GM12873 (cell line): ENCODE results near the gene SRP68.

Experiments
- CTCF ChIP-seq: IDR thresholded peaks from 2 replicates; pipeline ENCODE4 v1.5.1; 2012; ENCODE audit warnings: low read depth, mild to moderate bottlenecking, moderate library complexity, low read length, control low read depth; ENCODE audit not compliant: insufficient read depth; ENCODE audit errors: missing control alignments

SRP68 gene

GRCh38 chr17:76082326-76083251 is 10.3 kb upstream of the SRP68 start:
- TF ChIP-seq CTCF: no peak

GRCh38 chr17:76081295-76082210 is 9.2 kb upstream of the SRP68 start:
- TF ChIP-seq CTCF: no peak

- TF ChIP-seq CTCF: no peak
These were observed 8.5 kb upstream of the SRP68 start for GRCh38 chr17:76080768-76081287.

- TF ChIP-seq CTCF: peak; percentile 27
These were observed 7.8 kb upstream of the SRP68 start for GRCh38 chr17:76079956-76080767.

GRCh38 chr17:76079535-76079955 is 7.2 kb upstream of the SRP68 start:
- no peak for TF ChIP-seq CTCF

GRCh38 chr17:76078860-76079534 is 6.7 kb upstream of the SRP68 start, which contains the start of gene ZACN:
ZACN (plus strand) TSS chr17:76079182; CDS start chr17:76079265, 83 bp downstream.
- no peak for TF ChIP-seq CTCF
